GM19452 (cell line): Measurements from ENCODE around the gene MIS18BP1.
"Not testable (repeated sequence)": the region's sequence is repeated elsewhere in the genome, so short reads cannot be mapped to it uniquely, and the experiment has no call there.

ENCODE experiments used
- ATAC-seq: cut with Tn5 transposase; IDR thresholded peaks from one replicate; pipeline ENCODE4 v1.9.1; 2021; ENCODE audit not compliant: unreplicated experiment

Gene MIS18BP1

DNA sequence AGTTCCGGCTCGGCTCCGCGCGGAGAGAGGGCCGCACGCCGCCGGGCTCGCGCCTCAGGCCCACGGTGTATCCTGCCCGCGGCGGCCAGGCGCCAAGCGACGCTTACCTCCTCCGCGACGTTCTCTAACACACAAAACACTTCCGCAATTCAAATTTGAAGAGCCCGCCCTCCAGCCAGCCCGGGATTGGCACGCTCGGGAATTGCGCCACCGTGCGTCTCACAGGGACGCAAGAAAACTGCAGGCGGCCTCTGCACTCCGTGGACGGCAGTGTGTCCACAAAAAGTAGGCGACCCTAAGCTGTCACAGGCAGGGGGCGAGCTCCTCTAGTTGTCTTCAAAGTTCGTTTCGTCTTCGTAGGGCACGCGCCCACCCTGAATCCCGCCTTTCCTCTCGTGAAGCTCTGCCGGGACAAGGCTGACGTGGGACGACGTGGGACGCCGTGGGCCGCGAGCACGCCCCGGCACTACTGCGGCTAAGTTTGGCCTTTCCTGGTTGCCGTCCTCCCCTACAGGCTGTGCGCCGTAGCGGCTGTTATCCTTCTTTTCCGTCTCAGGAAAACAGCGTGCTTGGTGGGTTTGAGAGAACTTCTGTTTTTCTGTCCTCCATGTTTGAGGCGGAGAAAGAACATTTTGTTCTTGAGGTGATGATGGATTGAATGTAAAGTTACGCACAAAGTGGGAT lies at the start of gene MIS18BP1:
MIS18BP1 (minus strand) TSS at position 133 of the 684 bp plus-strand sequence. CDS start 5,916 bp downstream, outside the sequence.
- peak; percentile 83 for ATAC-seq

DNA sequence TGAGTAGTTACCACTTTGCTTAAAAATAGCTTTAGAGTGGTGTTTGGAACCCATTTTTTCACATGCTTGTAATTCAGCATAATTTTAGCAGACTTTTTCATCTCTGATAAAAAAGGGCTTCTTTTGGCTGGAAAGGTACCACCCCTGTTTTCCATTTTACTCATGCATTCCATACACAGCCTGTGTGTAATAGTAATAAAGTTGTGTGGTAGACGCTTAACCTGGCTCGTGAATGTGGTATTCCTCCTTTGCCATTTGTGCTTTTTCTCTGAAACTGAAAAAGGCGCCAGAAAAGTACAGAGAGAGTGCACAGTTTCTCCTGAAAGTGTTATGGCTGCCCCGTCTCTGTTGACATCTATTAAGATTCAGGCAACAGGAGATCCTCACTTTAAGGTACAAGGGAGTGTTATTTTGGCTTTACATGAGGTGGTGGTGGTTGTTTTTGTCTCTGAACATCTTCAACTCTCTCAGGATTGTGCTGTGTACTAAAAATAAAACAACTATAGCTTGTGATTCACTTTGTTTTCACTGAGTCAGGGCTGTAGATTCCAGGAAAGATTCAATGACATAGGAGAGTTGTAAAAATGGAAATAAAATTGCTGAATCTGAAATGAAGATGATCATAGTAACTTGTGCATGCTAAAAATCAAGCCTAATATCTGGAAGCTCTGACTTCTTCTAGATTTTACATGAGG lies 45.6 kb upstream of the MIS18BP1 start:
- ATAC-seq: no peak

DNA sequence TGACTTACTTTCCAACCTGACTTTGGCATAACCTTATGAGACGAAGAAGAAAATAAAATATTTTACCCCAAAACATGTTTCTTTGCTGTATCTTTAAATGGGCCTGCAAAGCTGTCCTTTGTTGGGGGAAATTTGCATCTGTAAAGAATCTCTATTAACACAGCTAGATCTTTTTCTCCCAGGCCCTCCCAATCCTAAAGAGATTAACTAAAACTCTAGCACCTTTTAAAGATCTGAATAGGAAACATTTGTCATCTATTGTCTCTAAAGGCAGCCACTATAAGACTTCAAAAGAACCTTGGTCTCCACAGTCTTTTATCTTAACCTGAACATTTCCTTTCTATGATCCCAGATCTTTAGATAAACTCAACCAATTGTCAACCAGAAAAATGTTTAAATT lies 41.8 kb upstream of the MIS18BP1 start:
- not testable (repeated sequence) for ATAC-seq

DNA sequence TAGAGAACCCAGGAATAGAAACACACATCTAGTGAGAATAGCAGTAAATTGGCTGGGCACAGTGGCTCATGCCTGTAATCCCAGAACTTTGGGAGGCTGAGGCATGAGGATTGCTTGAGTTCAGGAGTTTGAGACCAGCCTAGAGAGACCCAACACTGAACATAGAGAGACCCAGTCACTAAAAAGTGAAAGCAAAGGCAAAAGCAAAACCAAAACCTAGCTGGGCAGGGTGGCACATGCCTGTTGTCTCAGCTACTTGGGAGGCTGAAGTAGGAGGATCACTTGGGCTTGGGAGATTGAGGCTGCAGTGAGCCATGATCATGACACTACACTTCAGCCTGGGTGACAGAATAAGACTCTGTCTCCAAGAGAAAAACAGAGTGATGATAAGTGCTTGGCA lies 37.5 kb upstream of the MIS18BP1 start:
- no peak for ATAC-seq

DNA sequence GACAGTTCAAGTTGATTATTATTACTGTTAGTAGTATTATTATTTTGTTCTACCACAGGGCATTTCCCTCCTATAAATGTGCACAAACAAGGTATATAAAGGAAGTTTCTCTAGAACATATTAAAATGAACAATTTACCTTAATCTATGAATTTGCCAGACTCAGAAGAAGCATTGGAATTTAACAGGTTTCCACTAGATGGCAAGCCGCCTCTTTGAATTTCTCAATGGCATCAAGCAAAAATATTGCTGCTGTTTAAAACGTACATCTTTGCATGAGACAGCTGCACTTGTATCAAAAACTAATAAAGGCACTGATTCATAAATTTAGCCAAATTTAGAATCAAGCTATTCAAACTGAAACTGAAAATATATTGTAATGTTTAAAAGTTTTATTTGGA lies 34.6 kb upstream of the MIS18BP1 start:
- ATAC-seq: no peak

DNA sequence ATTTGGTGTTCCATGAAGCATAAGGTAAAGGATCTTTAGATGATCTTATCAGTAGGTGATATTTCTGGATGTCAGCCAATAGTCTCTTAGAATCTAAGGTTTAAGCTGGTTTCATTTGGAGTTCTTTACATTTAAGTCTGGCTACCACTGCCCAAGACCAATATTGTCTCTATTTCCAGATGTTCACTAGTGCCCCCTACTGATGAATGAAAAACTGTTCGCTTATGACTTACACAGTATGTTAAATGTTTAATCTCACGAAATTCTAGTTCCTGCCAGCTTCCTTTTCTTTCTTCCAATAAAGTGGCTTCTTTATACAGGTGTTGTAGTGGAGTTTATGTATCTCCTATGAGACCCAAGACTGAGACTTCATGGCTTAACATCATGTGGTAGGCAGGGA lies 31.8 kb upstream of the MIS18BP1 start:
- ATAC-seq: no peak

DNA sequence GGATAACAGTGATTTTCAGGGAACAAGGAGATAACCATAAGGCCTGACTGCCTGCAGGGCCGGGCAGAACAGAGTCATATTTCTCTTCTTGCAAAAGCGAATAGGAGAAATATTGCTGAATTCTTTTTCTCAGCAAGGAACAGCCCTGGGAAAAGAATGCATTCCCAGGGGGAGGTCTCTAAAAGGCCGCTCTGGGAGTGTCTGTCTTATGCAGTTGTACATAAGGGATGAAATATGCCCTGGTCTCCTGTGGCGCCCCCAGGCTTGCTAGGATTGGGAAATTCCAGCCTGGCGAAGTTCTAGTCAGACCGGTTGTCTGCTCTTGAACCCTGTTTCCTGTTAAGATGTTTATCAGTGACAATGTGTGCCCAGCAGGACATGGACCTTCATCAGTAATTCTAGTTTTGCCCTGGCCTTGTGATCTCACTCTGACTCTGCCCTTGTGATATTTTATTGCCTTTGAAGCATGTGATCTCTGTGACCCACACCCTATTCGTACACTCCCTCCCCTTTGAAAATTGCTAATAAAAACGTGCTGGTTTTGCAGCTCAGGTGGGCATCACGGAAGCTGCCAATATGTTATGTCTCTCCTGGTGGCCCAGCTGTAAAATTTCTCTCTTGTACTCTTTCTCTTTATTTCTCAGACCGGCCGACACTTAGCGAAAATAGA lies 28.9 kb upstream of the MIS18BP1 start:
- not testable (repeated sequence) for ATAC-seq

DNA sequence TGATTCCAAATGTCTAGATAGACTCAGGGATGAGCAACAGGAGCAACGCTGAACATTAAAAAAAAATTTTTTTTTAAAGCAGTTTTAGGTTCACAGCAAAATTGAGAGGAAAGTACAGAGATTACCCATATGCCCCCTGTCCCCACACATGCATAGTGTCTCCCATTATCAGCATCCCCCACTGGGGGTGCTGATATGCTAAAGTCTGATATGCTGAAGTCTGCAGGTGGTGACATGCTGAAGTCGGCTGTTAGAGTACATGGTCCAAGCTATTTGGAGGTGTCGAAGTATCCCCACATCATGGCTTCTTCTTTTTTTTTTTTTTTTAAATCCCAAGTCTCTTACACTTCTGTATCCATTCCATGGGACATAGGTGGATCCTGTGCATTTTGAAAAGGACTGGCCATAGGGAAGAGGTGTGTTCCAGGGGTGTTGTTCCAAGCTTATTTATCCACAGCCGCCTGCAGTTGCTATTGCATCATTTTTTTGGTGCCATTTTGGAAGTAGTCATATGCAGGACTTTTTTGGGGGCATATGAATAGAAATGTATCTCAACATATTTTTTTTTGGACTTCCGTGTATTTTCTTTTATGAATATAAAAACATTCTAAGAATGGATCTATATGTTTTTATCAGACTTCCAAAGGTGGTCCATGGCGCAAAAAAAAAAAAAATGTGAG lies 19.0 kb upstream of the MIS18BP1 start:
- ATAC-seq: no peak

DNA sequence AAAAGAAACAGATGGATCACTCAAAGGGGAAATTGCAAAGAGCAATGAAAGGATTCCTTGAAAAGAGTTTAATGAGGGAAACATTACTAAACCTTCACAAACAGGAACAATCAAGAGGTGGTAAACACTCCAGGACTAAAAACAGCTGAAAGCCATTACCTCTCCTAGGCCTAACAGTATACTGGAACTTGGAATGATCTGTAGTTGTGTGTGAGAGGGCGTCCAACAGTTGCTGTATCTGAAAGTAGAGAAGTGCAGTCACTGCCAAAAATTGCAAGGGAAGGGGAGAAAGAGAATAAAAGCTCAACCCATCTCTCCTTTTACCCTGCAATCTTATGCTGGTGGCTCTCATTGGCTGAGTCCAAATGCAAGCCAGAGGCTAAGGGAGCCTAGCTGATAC lies 17.0 kb upstream of the MIS18BP1 start:
- no peak for ATAC-seq

DNA sequence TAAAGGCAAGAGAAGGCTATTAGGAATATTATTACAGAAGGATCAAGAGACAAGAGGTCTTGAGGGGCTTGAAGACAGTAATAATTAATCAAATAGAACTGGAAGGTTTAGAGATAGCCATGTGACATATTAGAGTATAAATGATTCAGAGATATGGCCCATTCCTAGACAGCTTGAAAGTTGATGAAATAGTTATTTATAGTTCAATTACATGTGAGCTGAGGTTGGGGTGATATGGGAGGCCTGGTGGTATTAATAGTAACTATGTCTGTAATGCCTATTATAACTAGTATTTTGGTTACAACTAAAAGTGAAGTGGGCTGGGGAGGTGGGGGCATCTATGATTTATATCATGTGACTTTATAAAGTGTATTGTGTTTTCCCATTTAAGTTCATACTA lies 14.1 kb upstream of the MIS18BP1 start:
- ATAC-seq: no peak

DNA sequence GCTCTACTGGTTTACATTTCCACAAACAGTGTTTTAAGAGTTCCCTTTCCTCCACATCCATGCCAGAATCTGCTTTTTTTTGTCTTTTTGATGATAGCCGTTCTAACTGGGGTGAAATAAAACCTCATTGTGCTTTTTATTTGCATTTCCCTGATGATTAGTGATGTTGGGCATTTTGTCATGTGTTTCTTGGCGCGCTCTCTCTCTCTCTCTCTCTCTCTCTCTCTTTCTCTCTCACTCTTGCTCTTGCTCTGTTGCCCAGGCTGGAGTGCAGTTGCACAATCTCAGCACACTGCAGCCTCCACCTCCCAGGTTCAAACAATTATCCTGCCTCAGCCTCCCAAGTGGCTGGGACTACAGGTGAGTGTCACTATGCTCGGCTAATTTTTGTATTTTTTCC lies 9.6 kb upstream of the MIS18BP1 start:
- no peak for ATAC-seq

DNA sequence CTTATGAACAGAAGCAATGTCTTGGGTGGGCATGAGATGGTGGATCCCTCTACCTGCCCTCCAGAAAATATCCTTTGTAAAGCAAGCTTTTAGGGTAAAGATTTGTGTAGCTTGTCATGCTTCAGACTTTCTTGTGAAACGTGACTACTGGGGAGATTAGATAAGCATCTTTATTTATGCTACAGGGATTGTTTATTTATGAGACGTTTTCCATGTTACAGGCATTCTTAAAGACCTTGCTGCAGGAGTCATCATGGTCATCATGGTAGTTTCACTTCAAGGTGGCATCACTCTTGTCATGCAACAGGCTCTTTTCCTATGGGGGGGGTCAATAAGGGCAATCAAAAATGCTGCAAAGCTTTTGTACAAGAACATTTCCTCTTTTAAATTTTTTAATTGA lies 8.2 kb upstream of the MIS18BP1 start:
- ATAC-seq: no peak

DNA sequence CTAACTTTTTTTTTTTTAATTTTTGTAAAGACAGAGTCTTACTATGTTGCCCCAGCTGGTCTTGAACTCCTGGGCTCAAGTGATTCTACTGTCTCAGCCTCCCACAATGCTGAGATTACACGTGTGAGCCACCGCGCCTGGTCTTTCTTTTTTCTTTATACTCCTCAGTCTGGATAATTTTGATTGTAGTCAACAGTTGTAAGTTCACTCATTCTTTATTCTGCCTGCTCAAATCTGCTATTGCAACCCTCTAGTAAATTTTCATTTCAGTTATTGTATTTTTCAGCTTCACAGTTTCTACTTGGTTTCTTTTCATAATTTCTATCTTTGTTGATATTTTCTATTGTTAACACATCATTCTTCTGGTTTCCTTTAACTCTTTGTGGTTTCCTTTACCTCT lies 5.8 kb upstream of the MIS18BP1 start:
- no peak for ATAC-seq

DNA sequence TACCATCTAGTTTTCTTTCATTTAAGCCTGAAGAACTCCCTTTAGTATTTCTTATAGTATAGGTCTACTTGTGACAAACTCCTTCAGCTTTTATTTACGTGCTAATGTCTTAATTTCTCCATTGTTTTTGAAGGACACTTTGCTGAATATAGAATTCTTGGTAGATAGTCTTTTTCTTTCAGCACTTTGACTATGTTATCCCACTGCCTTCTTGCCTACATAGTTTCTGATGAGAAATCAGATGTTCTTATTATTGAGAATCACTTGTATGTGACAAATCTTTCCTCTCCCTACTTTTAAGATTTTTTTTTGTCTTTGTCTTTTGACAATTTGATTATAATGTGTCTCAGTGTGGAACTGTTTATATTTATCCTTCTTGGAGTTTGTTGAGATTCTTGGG lies 5.1 kb upstream of the MIS18BP1 start:
- no peak for ATAC-seq

DNA sequence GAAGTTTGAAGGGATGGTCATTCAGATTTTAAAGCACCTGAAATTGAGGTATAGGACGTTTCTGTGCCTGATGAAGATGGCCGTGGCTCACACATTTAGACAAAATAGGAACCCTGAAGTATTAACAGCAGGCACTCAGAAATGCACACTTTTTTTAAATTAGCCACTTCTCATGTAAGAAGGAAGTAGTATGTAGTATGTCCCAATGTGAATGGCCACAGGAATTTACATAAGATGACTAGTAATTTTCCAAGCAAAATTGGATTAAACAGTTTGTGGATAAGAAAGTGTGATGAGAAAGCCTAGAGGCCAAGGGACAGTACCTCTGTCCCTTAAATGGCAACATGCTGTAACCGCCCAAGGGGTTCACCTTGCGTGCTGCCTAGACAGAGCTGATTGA lies 1.8 kb upstream of the MIS18BP1 start:
- no peak for ATAC-seq

DNA sequence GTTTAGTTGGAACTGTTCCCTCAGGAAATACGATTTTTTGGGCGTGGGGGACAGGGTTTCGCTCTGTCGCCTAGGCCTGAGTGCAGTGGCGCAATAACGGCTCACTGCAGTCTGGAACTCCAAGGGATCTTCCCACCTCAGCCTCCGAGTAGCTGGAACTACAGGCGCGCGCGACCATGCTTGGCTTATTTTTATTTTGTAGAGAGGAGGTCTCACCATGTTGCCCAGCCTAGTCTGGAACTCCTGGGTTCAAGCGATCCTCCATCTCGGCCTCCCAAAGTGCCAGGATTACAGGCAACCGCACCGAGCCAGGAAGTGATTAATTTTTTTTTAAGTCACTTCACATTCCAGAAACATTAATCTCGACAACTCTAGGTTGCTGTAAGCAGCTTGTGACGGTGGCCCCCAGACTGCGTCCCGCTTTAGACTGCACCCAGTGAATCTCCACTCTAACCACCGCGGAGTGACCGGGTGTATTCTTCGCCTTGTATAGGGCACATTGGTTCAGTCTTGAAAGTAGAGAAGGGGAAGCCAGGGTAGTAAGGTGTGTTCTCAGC lies 830 bp upstream of the MIS18BP1 start:
- no peak for ATAC-seq

DNA sequence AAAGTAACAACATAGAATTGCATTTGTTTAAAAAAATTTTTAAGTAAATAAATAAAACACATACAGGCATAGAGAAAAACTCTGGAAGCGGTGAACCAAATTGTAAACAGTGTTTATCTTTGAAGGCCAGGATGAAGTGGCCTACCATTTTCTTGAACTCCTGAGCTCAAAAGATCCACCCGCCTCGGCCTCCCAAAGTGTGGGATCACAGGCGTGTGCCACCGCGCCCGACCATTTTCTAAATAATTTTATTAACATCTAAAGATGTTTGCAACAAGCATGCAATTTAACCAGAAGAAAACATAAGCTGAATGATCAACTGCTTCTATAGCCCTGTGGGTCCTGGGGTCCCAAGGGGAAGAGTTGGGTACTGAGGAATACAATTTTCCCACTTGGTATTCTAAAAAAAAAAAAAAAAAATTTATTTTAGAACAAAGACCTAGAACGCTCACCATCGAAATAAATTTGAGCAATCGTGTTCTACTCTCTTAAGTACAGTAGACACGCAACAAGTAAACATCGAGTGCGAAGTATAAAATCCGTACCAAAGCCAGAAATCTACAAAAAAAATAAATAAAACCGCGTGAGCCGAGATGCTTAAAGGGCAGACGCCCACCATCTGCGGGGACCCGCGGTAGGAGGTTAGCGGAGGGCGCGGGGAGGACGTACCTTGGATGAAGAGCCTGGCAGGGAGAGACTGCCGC lies 484 bp downstream of the MIS18BP1 start:
- no peak for ATAC-seq

DNA sequence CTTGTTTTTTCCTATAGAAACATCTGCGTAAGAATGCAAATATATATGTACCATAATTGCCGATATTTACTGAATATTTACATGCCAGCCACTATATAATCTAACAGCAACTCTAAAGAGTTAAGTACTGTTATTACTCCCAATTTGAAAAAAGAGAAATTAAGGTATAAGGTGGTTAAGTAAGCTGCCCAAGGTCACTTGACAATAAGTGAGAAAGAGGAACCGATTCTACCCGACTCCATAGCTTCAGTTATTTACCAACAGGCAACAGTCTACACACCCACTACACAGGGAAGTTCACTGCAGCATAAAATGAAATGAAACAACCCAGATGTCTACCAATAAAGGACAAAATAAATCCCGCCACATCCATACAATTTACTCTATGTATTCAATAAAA lies 1.1 kb downstream of the MIS18BP1 start:
- peak; percentile 62 for ATAC-seq

DNA sequence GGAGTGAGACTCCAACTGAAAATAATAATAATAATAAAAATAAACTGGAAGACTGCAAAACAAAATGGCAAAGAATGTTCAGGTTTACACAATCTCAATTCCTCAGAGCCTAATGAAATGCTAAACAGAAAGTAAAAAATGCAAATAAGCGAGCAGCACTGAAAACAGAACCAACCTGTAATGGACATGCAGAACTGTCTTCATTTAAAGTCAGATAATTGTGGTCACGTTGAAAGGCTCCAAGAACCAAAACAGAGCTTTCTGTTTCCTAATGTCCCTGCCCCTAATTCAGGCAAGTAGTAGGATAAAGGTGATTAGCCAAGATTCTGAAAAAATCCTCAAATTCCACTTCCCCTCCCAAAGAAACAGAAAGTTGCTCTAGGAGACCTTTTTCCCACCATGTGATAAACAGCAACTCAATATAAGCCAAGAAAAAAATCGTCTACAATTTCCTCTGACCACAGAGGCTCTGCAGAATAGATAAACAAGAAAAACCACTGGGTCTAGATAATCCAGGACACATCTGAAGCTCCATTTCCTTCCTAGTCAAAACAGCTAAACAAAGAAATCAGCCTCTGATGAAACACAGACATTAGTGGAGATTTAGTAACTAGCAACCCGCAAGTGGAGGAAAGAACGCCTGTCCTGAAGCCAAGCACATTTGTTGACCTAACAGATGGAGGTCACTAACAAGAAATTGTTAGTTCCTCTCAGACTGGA lies 3.0 kb downstream of the MIS18BP1 start:
- no peak for ATAC-seq

DNA sequence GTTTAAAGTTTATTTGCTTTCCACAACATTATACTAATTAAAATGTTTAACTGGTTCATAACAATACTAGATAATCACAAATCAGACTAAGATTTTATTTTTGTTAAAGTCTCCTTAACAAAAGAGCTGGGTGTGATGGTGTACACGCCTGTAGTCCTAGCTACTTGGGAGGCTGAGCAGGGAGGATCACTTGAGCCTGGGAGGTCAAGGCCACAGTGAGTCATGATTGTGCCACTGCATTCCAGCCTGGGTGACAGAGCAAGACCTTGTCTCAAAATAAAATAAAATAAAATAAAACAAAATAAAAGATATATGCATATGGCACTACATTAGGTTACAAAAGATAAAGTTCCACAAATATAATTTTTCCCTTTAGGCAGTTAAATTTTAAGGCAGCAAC lies 5.6 kb downstream of the MIS18BP1 start:
- no peak for ATAC-seq
